Tibial artery (tissue), 4 donors: ENCODE measurements around the gene MAST4.

Experiments
- DNase-seq, 2 donors: peaks; one replicate each; pipeline ENCODE4 v3.0.0-alpha.2; 2019
- H3K27ac ChIP-seq, 2 donors: fragments of 200-600 bp; sonication (generic) in 1 of 2; 1 replicate in 1 of 2; 2 replicates in 1 of 2; pipeline ENCODE4 v1.5.1; 2018 to 2019; ENCODE audit warnings: mild to moderate bottlenecking in 1 of 2
- H3K27me3 ChIP-seq, 2 donors: fragments of 200-600 bp; sonication (generic) in 1 of 2; one replicate each; pipeline versions ENCODE4 v1.5.1 to v1.6.0; 2016 to 2019
- H3K36me3 ChIP-seq, 3 donors: fragments of 200-600 bp; sonication (generic) in 2 of 3; one replicate each; pipeline ENCODE4 v1.5.1; 2016 to 2019; ENCODE audit warnings: mild to moderate bottlenecking in 2 of 3
- H3K4me1 ChIP-seq, 4 donors: fragments of 200-600 bp; sonication (generic) in 2 of 4; 1 replicate in 3 of 4; 2 replicates in 1 of 4; pipeline ENCODE4 v1.5.1; 2016 to 2019
- H3K4me3 ChIP-seq, 2 donors: fragments of 200-600 bp; sonication (generic) in 1 of 2; 1 replicate in 1 of 2; 2 replicates in 1 of 2; pipeline ENCODE4 v1.5.1; 2018 to 2019; ENCODE audit warnings: mild to moderate bottlenecking in 2 of 2
- H3K9me3 ChIP-seq, 3 donors: fragments of 200-600 bp; sonication (generic) in 1 of 3; one replicate each; pipeline ENCODE4 v1.5.1; 2016 to 2019
- intact Hi-C: fragments of 100-400 bp; cut with DNase I; formaldehyde crosslinking; loops from one replicate; pipeline ENCODE4 v1.15.0; 2023; ENCODE audit warnings: low total_unique reads
- TF ChIP-seq, protein P1 (sequence below), 2 experiments: fragments of 200-600 bp in 1 of 2; fragments of 450-650 bp in 1 of 2; IDR thresholded peaks; one replicate each; pipeline ENCODE4 v1.5.1; 2017 to 2019; ENCODE audit warnings: antibody characterized with exemption in 2 of 2, mild to moderate bottlenecking in 1 of 2, moderate library complexity in 1 of 2

MAST4 gene

DNA sequence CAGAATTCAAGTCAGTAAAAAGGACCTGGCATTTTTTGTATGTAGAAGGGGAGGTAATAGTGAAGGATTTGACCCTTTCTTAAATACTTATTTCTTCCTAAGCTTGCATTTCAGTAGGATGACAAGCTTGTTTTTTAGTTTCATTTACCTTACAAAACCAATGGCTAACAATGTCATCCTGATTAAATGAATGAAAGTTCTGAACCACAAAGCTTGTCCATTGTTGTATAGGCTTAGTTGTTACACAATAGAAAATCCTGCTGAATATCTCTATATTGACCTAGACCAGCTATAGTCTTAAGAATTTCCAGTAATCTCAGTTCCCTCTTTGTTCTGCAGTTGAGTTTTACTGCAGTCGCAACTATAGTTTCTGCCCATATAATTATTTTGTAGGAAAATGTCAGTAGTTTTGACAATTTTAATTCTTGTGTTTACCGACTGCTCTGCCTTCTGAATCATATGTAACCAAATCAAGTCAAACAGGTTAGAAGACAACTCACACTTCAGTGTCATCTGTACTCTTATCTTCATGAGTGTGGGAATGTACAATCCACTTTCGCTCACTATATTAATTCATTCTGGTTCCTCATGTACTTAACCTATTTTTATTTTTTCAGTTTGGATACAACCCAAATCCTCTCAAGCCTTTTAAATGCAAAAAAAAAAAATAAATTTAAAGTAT, 404.7 kb downstream of the MAST4 start:
- H3K36me3 ChIP-seq = no peaks in the 10 kb centered on the region
- no peaks in the 10 kb centered on the region for H3K27me3 ChIP-seq
- H3K27ac ChIP-seq = no peak overlapping the region
- TF ChIP-seq, protein P1, sequence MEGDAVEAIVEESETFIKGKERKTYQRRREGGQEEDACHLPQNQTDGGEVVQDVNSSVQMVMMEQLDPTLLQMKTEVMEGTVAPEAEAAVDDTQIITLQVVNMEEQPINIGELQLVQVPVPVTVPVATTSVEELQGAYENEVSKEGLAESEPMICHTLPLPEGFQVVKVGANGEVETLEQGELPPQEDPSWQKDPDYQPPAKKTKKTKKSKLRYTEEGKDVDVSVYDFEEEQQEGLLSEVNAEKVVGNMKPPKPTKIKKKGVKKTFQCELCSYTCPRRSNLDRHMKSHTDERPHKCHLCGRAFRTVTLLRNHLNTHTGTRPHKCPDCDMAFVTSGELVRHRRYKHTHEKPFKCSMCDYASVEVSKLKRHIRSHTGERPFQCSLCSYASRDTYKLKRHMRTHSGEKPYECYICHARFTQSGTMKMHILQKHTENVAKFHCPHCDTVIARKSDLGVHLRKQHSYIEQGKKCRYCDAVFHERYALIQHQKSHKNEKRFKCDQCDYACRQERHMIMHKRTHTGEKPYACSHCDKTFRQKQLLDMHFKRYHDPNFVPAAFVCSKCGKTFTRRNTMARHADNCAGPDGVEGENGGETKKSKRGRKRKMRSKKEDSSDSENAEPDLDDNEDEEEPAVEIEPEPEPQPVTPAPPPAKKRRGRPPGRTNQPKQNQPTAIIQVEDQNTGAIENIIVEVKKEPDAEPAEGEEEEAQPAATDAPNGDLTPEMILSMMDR (IDR thresholded peaks at IDR 0.05) = no peak
- intact Hi-C loops = loop anchor here (10.0 kb wide), 1 partner anchor 104 kb away; no protein-coding TSS in a partner anchor
- peaks cover 0 to 25% (median 5%) of the 10 kb centered on the region in 4 donors for H3K4me1 ChIP-seq
- DNase-seq = no peak
- no peaks in the 10 kb centered on the region for H3K9me3 ChIP-seq
- no peak overlapping the region for H3K4me3 ChIP-seq

DNA sequence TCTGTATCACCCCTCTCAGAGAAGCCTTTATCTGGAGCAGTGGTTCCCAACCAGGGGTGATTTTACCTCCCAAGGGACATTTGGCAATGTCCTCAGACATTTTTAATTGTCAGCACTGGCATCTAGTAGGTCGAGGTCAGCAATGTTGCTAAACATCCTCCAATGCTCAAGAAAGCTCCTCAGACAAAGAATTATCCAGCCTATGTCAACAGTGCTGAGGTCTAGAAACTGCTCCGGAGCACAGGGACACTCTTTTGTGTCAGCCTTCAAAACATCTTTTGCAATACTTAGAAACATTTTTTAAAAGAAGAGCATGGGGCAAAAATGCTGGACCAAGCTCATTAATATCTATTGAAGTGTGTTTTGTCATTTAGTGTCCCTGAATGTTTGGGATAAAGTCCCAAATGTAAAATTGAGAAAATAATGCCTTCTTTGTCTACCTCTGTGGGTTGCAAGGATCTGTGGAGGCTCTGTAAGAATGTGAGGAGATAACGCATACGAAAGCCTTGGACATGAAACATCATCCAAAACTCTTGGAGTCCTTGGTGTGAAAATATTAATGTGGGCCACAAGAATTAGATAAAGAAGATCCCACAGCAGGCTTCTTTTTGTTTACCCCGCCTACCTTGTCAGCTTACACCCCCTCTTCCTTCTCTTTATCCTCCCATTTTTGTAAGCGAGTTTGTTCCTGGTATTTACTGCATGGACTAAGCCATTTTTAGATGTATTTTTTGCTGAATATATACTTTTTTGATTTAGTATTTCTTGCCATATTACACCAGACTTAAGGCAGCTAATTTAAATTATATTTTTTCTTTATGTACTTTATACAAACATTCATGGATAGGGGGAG, 406.9 kb downstream of the MAST4 start:
- no peaks in the 10 kb centered on the region for H3K36me3 ChIP-seq
- TF ChIP-seq, protein P1 (IDR thresholded peaks at IDR 0.05) = no peak
- peaks cover 0 to 45% (median 14%) of the 10 kb centered on the region in 4 donors for H3K4me1 ChIP-seq
- no peaks in the 10 kb centered on the region for H3K27me3 ChIP-seq
- peak overlapping the region; percentile 86 to 89 for H3K27ac ChIP-seq
- no peaks in the 10 kb centered on the region for H3K9me3 ChIP-seq
- no peak for DNase-seq
- intact Hi-C loops = loop anchor here (10.0 kb wide), 1 partner anchor 102 kb away; no protein-coding TSS in a partner anchor
- peak overlapping the region; percentile 63 to 67 for H3K4me3 ChIP-seq

DNA sequence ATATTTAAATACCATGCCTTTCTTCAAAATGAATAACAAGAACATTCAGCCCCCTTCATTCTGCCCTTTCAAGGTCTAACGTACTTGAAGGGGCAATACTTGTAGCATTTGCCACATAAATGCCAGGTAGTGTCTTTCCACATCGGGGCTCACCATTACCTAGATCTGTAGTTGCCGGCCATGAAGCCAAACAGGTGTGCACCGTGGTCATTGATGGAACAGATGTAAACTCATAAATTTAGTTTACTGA, 407.4 kb downstream of the MAST4 start:
- TF ChIP-seq, protein P1 (IDR thresholded peaks at IDR 0.05) = no peak
- H3K36me3 ChIP-seq = no peaks in the 10 kb centered on the region
- DNase-seq = no peak
- intact Hi-C loops = loop anchor here (10.0 kb wide), 1 partner anchor 101 kb away; no protein-coding TSS in a partner anchor
- H3K27ac ChIP-seq = peak overlapping the region; percentile 86 to 89
- no peaks in the 10 kb centered on the region for H3K27me3 ChIP-seq
- H3K9me3 ChIP-seq = no peaks in the 10 kb centered on the region
- peak overlapping the region; percentile 63 to 67 for H3K4me3 ChIP-seq
- H3K4me1 ChIP-seq = peaks cover 0 to 51% (median 15%) of the 10 kb centered on the region in 4 donors

DNA sequence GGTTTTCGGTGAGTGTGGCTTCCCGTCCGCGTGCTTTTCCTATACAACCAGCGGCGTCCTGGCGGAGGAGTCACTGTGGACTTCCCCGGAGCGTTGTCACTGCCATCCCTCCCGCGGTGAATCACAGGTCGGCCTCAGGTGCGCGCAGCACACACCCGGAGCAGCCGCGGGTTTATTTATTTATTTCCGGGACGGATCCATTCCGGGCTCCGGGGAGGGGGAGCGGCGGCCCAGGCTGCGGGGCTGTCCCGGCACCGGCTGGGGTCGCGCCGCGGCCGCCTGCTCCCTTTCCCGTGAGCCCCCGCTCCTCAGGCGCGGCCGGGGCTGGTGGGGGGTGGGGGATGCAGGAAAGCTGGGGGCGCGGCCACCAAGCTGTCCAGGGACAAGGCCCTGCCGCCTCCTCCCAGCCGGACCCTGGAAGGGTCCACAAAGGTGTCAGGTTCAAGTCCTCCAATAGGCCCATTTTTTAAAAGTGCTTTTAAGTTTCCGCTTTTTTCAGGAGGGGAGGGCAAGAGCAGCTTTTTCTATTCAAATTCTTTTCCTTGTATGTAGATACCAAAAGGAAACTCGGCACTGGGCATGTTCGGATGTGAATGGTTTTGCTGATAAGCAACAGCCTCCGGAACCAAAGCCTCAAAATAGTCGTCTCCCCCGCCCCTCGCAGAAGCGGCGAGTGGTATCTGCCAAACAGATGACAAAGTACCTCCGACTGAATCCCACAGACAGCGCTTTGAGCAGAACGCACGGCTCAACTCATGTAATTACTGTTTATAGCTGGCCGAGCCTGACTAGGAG, 407.9 kb downstream of the MAST4 start:
- Histone ChIP-seq H3K36me3 (no peaks in the 10 kb centered on the region), H3K27me3 (no peaks in the 10 kb centered on the region), H3K27ac (peak overlapping the region; percentile 86 to 89), H3K4me3 (peak overlapping the region; percentile 63 to 67), H3K4me1 (peaks cover 0 to 55% (median 15%) of the 10 kb centered on the region in 4 donors), H3K9me3 (no peaks in the 10 kb centered on the region)
- peak; percentile 89 to 91 for DNase-seq
- intact Hi-C loops = loop anchor here (10.0 kb wide), 1 partner anchor 101 kb away; no protein-coding TSS in a partner anchor
- TF ChIP-seq, protein P1 (IDR thresholded peaks at IDR 0.05) = no peak

DNA sequence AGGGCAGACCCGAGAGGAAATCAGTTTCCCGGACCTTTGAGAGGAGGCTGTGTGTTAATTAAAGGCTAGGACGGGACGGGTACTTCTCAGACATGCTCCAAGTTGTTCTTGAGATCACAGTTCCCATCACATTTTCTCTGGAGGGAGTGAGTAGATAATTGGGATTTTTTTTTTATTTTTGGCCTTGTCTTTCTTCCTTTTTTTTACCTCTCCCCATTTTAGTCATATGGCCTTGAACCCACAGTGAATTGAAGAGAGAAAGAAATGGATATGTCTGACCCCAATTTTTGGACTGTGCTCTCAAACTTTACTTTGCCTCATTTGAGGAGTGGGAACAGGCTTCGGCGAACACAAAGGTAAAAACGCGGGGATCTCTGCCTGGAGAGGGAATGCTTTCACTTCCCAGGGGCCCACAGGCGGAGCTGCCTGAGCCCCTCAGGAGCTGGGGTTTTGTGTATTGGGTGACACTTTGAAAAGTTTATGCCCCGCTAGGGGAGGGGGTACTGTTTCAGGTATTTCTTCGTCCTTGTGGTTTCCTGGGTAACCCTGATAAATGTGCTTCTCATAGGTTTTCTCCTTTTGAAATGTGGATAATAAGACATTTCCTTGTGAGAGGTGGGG, 408.6 kb downstream of the MAST4 start:
- TF ChIP-seq, protein P1 (IDR thresholded peaks at IDR 0.05) = no peak
- intact Hi-C loops = loop anchor here (10.0 kb wide), 1 partner anchor 100 kb away; no protein-coding TSS in a partner anchor
- peak overlapping the region; percentile 86 to 89 for H3K27ac ChIP-seq

More for the DNA sequence above, 408.6 kb downstream of the MAST4 start:
- Histone ChIP-seq H3K27me3 (no peaks in the 10 kb centered on the region), H3K4me1 (peaks cover 0 to 56% (median 15%) of the 10 kb centered on the region in 4 donors), H3K9me3 (no peaks in the 10 kb centered on the region), H3K4me3 (peak overlapping the region; percentile 63 to 67), H3K36me3 (no peaks in the 10 kb centered on the region)
- no peak for DNase-seq
